Activated CD4-positive, alpha-beta T cell treated with anti-CD3 and anti-CD28 coated beads for 4 hours (primary cell): ENCODE results near the gene WIF1.

Experiments used
- DNase-seq, 2 donors: peaks; one replicate each; pipeline ENCODE4 v3.0.0-alpha.2; 2020

WIF1 gene

DNA sequence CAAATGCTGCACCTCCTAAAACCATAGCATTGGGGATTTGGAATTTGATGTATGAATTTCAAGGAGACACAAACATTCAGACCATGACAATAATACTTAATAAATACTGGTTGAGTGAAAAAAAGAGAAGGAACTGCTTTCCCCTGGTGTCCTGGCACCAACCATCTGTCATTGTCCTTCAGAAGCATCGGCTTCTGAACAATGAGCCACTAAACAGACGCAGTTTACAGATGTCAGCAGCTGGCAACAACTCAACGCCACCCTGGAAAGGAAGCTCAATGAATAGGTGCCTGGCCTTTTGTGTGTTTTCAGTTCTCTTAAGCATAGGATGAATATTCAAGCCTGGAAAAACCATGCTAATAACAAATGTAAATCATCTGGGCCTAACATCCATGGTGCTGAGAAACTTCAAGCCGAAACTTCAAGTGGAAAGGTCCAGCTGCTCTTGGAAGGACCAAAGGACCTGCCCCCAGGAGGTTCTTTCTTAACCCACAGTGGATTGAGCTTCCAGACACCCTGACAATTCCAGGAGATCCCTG lies 101.3 kb downstream of the WIF1 start:
- DNase-seq = no peak

DNA sequence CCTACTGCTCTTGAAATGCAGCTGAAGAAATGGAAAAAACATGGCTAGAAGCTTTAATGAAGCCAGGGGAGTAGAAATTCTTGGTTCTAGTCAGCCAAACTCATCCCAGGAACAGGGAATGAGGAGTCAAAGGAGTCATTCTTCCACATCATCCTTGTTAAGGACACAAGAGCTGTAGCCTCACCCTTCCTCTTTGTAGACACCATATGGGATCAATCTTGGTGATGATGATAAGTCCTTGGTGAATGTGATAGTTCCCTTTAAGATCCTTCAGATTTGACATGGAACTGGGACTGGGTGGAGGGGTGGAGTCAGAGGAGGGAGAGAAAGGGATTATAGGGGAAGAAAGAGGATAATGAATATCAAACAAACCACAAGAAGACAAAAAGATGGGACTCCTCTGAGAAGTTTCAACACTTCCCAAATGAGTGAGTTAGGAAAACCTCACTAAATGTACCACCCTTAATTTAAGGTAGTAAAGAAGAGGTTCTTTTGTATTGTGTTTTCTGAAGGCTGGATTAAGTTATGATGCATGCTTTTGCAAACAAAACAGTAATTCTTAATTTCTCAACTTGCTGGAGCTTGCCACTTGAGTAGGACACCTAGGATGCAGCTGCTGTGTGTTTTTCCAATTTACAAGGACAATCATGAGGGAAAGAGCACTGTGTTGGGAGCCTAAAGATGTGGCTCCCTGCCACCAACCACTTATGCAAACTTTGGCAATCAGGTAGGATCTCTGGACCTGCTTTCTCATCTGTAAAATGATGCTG lies 104.0 kb downstream of the WIF1 start:
- no peak for DNase-seq

DNA sequence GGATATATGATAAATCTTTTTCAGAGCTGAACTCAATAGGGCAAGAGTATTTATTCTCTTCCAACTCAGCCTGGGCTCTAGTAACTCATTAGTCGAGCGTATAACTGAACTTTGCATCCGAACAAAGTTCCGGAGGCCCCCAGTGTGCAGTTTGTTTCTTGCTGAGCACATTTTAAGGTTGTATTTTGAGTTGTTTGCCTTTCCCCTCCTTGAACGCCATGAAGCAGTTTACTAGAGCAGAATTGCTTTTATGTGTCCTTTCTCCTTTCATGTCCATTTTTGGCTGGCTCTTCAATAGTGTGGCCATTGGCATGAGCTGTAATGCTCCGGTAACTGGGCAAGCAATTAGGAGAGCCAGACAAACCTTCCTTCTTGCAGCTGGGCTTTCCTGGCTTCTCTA lies 105.3 kb downstream of the WIF1 start:
- DNase-seq = no peak

DNA sequence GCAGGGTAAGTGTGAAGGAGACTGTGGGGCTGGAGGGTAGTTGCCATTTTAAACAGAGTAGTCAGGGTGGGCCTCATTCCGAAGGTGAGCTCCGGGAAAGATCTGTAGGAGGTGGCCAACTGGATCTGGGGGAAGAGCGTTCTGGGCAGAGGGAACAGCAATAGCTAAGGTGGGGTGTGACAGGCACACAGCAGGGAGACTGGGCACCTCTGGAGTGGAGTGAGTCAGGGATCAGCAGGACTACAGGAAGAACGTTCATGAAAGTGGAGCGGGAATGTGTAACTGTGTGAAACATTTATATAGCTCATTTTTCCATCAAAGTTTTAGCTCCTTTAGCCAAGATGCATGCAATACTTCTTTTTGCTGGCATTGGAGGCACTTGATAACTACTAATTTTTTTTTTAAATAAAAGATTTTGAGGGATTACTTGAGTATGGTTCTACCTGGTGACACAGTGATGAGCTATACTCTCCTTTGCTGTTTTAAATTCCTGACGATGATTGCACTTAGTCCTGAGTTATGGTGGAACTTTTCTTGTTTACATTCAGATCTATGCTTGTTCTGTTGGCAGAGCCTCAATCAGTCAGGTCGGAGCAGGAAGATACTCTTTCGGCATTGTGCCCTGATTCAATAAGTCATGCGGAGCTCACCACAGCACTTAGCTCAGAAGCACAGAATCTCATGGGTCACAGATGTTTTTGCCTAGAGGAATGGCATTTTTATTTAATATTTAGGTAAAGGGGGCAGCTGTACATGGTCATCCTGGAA lies 106.4 kb downstream of the WIF1 start:
- no peak for DNase-seq

DNA sequence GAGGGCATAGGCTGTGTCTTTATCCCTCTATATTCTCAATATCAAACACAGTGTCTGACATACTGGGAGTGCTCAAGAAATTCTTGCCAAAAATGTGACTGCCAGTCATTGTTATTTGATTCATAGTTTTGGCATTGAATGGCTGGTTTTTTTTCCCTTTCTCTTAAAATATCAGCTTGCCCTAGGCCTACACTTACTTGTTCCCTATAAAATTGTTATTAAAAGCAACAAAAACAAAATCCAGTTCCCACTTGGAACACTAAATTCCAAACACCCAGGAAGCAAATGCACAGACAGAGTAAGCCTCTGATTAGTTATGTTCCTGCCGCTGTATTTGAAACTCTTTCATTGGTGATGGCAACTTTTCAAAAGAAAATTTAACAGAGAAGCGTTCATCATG lies 110.7 kb downstream of the WIF1 start:
- no peak for DNase-seq

DNA sequence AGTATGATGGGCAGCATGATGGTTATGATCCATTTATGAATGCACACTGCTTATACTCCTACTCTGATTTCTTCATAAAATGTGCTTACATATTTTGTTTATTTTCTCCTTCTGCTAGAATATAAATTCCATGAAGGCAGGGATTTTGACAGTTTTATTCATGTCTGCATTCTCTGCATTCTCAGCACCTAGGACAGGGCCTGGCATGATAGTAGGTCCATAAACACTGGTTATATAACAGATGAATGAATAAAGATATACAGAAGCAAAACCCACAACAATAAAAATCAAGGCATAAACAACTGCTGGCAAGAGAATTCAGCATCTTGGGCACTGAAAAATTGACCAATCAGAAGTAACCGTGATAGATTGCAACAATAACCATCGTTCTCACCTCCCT lies 115.4 kb downstream of the WIF1 start:
- DNase-seq = no peak

DNA sequence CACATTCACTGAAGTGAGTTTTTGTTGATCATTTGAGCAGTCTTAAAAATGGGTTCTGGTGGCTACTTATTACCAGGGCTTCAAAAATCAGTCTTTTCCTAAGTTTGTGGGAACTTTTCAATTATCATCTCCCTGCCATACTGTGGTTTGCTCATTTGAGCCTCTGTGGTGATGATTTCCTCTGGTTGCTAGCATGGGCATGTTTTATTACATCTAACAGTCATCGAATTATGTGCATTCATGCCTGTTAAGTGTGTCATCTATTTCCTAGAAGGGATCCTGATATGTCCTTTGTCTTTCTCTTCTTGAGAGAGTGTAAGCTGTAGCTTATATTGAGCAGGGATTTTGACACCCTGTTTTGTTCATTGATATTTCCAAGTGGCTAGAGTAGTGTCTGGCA lies 116.8 kb downstream of the WIF1 start:
- no peak for DNase-seq
